Stomach (tissue), 19 donors: ENCODE results near the gene PCMT1. TPM values are rescaled to one million over a fixed set of nuclear protein-coding genes. Genes with fewer than 3 reads are reported as not detected.

Experiments used
- DNase-seq, 2 donors: peaks; one replicate each; pipeline versions ENCODE4 v3.0.0 to v3.0.0-alpha.2; 2013 to 2019
- H3K27ac ChIP-seq, 5 donors: fragments of 200-600 bp in 4 of 5; sonication (generic) in 4 of 5; one replicate each; pipeline ENCODE4 v1.5.1; 2013 to 2019; ENCODE audit warnings: mild to moderate bottlenecking in 1 of 5, moderate library complexity in 1 of 5
- H3K27me3 ChIP-seq, 3 donors: fragments of 200-600 bp; sonication (generic); one replicate each; pipeline ENCODE4 v1.5.1; 2017 to 2019; ENCODE audit warnings: mixed run types in 1 of 3
- H3K36me3 ChIP-seq, 4 donors: fragments of 200-600 bp; sonication (generic); 1 replicate in 3 of 4; 2 replicates in 1 of 4; pipeline ENCODE4 v1.5.1; 2016 to 2019
- H3K4me1 ChIP-seq, 4 donors: fragments of 200-600 bp; sonication (generic); one replicate each; pipeline ENCODE4 v1.5.1; 2016 to 2019
- H3K4me3 ChIP-seq, 4 donors: fragments of 200-600 bp; sonication (generic) in 3 of 4; one replicate each; pipeline ENCODE4 v1.5.1; 2016 to 2019; ENCODE audit warnings: mild to moderate bottlenecking in 1 of 4
- H3K9me3 ChIP-seq, 4 donors: fragments of 200-600 bp; sonication (generic); one replicate each; pipeline ENCODE4 v1.5.1; 2016 to 2019
- EP300 ChIP-seq: sonication (generic); formaldehyde crosslinking; IDR thresholded peaks from one replicate; pipeline ENCODE4 v1.6.1; 2017; ENCODE audit warnings: antibody characterized with exemption
- POLR2A ChIP-seq, 4 donors: fragments of 450-650 bp; IDR thresholded peaks; one replicate each; pipeline ENCODE4 v1.6.1; 2016; ENCODE audit warnings: antibody characterized with exemption in 4 of 4, control low read depth in 2 of 4, mild to moderate bottlenecking in 1 of 4, moderate library complexity in 1 of 4
- POLR2AphosphoS5 ChIP-seq, 3 donors: sonication (generic); formaldehyde crosslinking; IDR thresholded peaks; one replicate each; pipeline ENCODE4 v1.6.1; 2016; ENCODE audit warnings: antibody characterized with exemption in 3 of 3
- WGBS, 5 donors: extraction: QIAGEN DNeasy Blood & Tissue Kit in 3 of 5; methylation state at CpG; one replicate each; pipeline versions ENCODE4 v1.1.5 to v1.1.7; 2013 to 2018; 5-methylcytosine and 5-hydroxymethylcytosine counted together
- intact Hi-C: fragments of 100-400 bp; cut with DNase I; formaldehyde crosslinking; loops from one replicate; pipeline ENCODE4 v1.15.1; 2023; ENCODE audit warnings: low total_unique reads
- long read RNA-seq, 10 donors: transcript quantifications; one replicate each; lab custom pipeline, GENCODE V29; 2026
- polyA plus RNA-seq, 3 donors: library from polyadenylated mRNA; stranded (reverse); fragments of 200-250 nt; gene quantifications; one replicate each; pipeline ENCODE4 v1.2.3, GENCODE V29; 2013
- total RNA-seq, 5 donors: library from RNA; depleted of rRNA; stranded (reverse); fragments of >200 nt; gene quantifications; one replicate each; pipeline versions ENCODE4 v1.1.0 to v1.2.3, GENCODE V29; 2014 to 2016
- TF ChIP-seq, protein P1 (sequence below), 7 experiments: fragments of 450-650 bp in 4 of 7; fragments of 200-600 bp in 3 of 7; sonication (generic) in 3 of 7; IDR thresholded peaks; one replicate each; pipeline ENCODE4 v1.5.1; 2016 to 2019; ENCODE audit warnings: antibody characterized with exemption in 7 of 7, control low read depth in 2 of 7, mild to moderate bottlenecking in 1 of 7
- donor health status: healthy with polysubstance abuse.
- donor health status: Bipolar disorder and iron deficiency.
- donor health status: healthy.

The PCMT1 gene
- 100 to 1,000 TPM in 1 of 5 donors, 10 to 100 TPM in 3, 1 to 10 TPM in 1; 2.6 to 109 (median 78.6) TPM for total RNA-seq
- polyA plus RNA-seq: 10 to 100 TPM; 35.6 to 44.5 (median 42.0) TPM
- long read RNA-seq, donor 1, transcript PCMT1-205 (8 exons, 1,984 nt): major isoform, 7 of 9 reads
- long read RNA-seq, donor 1, partial matches to known transcripts: 0 of 9 reads
- long read RNA-seq, donor 1, other reads (novel, unspliced or antisense): 0 of 9 reads
- long read RNA-seq, donor 2, transcript PCMT1-205 (8 exons, 1,984 nt): major isoform, 10 of 22 reads
- long read RNA-seq, donor 2, transcript PCMT1-203 (8 exons, 1,938 nt): major isoform, 10 of 22 reads
- long read RNA-seq, donor 2, partial matches to known transcripts: 0 of 22 reads
- long read RNA-seq, donor 2, other reads (novel, unspliced or antisense): 0 of 22 reads
- long read RNA-seq, donor 3, transcript PCMT1-205 (8 exons, 1,984 nt): major isoform, 8 of 24 reads
- long read RNA-seq, donor 3, transcript PCMT1-203 (8 exons, 1,938 nt): minor isoform, 7 of 24 reads
- long read RNA-seq, donor 3, partial matches to known transcripts: 8 of 24 reads
- long read RNA-seq, donor 3, other reads (novel, unspliced or antisense): 0 of 24 reads
- long read RNA-seq, donor 4, partial matches to known transcripts: 0 of 4 reads
- long read RNA-seq, donor 4, other reads (novel, unspliced or antisense): 0 of 4 reads
- long read RNA-seq, donor 5, transcript PCMT1-203 (8 exons, 1,938 nt): major isoform, 19 of 34 reads
- long read RNA-seq, donor 5, transcript PCMT1-201 (7 exons, 1,293 nt): minor isoform, 6 of 34 reads
- long read RNA-seq, donor 5, transcript PCMT1-205 (8 exons, 1,984 nt): minor isoform, 9 of 34 reads
- long read RNA-seq, donor 5, partial matches to known transcripts: 0 of 34 reads
- long read RNA-seq, donor 5, other reads (novel, unspliced or antisense): 0 of 34 reads
- long read RNA-seq, donor 6, transcript PCMT1-205 (8 exons, 1,984 nt): minor isoform, 27 of 76 reads
- long read RNA-seq, donor 6, transcript PCMT1-201 (7 exons, 1,293 nt): minor isoform, 14 of 76 reads
- long read RNA-seq, donor 6, transcript PCMT1-203 (8 exons, 1,938 nt): major isoform, 30 of 76 reads
- long read RNA-seq, donor 6, partial matches to known transcripts: 5 of 76 reads
- long read RNA-seq, donor 6, other reads (novel, unspliced or antisense): 0 of 76 reads
- long read RNA-seq, donor 7, transcript PCMT1-205 (8 exons, 1,984 nt): minor isoform, 16 of 37 reads
- long read RNA-seq, donor 7, transcript PCMT1-203 (8 exons, 1,938 nt): major isoform, 17 of 37 reads
- long read RNA-seq, donor 7, partial matches to known transcripts: 0 of 37 reads
- long read RNA-seq, donor 7, other reads (novel, unspliced or antisense): 0 of 37 reads
- long read RNA-seq, donor 8, transcript PCMT1-205 (8 exons, 1,984 nt): minor isoform, 15 of 45 reads
- long read RNA-seq, donor 8, transcript PCMT1-203 (8 exons, 1,938 nt): major isoform, 18 of 45 reads
- long read RNA-seq, donor 8, transcript PCMT1-201 (7 exons, 1,293 nt): minor isoform, 6 of 45 reads
- long read RNA-seq, donor 8, partial matches to known transcripts: 6 of 45 reads
- long read RNA-seq, donor 8, other reads (novel, unspliced or antisense): 0 of 45 reads
- long read RNA-seq, donor 9, transcript PCMT1-205 (8 exons, 1,984 nt): minor isoform, 5 of 31 reads
- long read RNA-seq, donor 9, transcript PCMT1-203 (8 exons, 1,938 nt): major isoform, 18 of 31 reads
- long read RNA-seq, donor 9, transcript PCMT1-201 (7 exons, 1,293 nt): minor isoform, 8 of 31 reads
- long read RNA-seq, donor 9, partial matches to known transcripts: 0 of 31 reads
- long read RNA-seq, donor 9, other reads (novel, unspliced or antisense): 0 of 31 reads
- long read RNA-seq, donor 10, transcript PCMT1-205 (8 exons, 1,984 nt): minor isoform, 6 of 20 reads
- long read RNA-seq, donor 10, transcript PCMT1-203 (8 exons, 1,938 nt): major isoform, 10 of 20 reads
- long read RNA-seq, donor 10, partial matches to known transcripts: 0 of 20 reads
- long read RNA-seq, donor 10, other reads (novel, unspliced or antisense): 0 of 20 reads

DNA sequence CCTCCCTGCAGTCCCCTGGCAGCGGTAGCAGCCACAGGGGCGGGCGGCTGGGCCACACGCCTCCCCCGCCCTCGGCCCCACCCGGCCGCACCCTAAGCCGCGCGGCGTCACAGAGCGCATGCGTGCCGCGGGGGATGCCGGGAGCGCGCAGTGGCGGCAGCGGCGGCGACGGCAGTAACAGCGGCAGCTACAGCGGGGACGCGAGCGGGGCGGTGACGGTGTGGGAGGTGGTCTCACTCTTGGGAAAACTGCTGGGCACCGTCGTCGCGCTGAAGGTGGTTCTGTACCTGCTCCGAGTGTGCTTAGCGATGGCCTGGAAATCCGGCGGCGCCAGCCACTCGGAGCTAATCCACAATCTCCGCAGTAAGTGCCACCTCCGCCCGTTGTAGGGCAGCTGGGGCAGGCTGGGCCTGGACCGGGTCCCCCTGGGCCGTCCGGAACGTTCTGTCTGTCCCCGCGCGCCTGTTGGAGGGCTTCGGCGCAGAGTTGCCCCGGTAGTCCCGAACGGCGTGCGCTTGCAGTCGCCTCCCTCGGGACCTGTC lies at the start of gene PCMT1:
Gene PCMT1 (plus strand): TSS at position 148 of the 542 bp plus-strand sequence. CDS start 161 bp downstream, at position 309.
- Histone ChIP-seq H3K4me3 (peak within 1 kb of the TSS; percentile 85 to 95 (median 94)), H3K36me3 (no peaks in the 10 kb centered on the region), H3K9me3 (no peaks in the 10 kb centered on the region), H3K27ac (peak within 1 kb of the TSS; percentile 91 to 96 (median 94)), H3K27me3 (no peaks in the 10 kb centered on the region), H3K4me1 (peaks cover 8 to 66% (median 46%) of the 10 kb centered on the region in 4 donors)
- intact Hi-C loops: no loop called here
- 0 to 1% (median 0%) methylated on average over 14 to 60 of the region's 60 CpGs for WGBS, 5 donors
- DNase-seq: peak; percentile 93 to 98
- TF ChIP-seq POLR2AphosphoS5 (IDR thresholded peaks at IDR 0.05) (peak; percentile 95 to 98 (median 98)), POLR2A (IDR thresholded peaks at IDR 0.05) (peak in 1 of 4 donors; percentile 47), EP300 (no peak)
- TF ChIP-seq, protein P1, sequence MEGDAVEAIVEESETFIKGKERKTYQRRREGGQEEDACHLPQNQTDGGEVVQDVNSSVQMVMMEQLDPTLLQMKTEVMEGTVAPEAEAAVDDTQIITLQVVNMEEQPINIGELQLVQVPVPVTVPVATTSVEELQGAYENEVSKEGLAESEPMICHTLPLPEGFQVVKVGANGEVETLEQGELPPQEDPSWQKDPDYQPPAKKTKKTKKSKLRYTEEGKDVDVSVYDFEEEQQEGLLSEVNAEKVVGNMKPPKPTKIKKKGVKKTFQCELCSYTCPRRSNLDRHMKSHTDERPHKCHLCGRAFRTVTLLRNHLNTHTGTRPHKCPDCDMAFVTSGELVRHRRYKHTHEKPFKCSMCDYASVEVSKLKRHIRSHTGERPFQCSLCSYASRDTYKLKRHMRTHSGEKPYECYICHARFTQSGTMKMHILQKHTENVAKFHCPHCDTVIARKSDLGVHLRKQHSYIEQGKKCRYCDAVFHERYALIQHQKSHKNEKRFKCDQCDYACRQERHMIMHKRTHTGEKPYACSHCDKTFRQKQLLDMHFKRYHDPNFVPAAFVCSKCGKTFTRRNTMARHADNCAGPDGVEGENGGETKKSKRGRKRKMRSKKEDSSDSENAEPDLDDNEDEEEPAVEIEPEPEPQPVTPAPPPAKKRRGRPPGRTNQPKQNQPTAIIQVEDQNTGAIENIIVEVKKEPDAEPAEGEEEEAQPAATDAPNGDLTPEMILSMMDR (IDR thresholded peaks at IDR 0.05): no peak

DNA sequence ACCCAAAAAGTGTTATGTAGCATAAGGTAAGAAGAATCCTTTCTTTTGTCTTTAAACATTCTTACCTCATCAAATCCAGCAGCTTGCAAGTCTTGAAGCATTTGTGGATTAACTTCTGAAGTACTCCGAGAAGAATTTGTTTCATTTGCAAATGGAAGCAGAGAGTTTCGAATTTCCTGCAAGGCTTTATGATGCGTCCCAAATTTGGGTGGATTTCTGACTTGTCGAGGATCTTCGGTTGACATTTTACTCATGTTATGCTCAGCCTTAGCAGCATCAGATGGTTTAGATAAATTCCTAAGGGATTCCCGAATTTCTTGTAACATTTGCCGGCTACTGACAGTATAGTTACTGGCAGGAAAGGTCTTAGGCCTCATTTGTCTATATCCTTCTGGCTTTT lies 47.8 kb upstream of the PCMT1 start:
- WGBS, 5 donors: 59 to 81% (median 75%) methylated on average over 7 of the region's 7 CpGs
- H3K27me3 ChIP-seq: no peaks in the 10 kb centered on the region
- no peaks in the 10 kb centered on the region for H3K9me3 ChIP-seq
- H3K4me3 ChIP-seq: no peak overlapping the region
- peaks cover 0 to 63% (median 27%) of the 10 kb centered on the region in 4 donors for H3K4me1 ChIP-seq
- H3K27ac ChIP-seq: no peak overlapping the region
- peaks cover 6 to 32% (median 21%) of the 10 kb centered on the region in 4 donors for H3K36me3 ChIP-seq
- intact Hi-C loops: no loop called here
- no peak for DNase-seq
- TF ChIP-seq EP300: no peak
- TF ChIP-seq, protein P1 (IDR thresholded peaks at IDR 0.05): no peak
- TF ChIP-seq POLR2A (IDR thresholded peaks at IDR 0.05): no peak

DNA sequence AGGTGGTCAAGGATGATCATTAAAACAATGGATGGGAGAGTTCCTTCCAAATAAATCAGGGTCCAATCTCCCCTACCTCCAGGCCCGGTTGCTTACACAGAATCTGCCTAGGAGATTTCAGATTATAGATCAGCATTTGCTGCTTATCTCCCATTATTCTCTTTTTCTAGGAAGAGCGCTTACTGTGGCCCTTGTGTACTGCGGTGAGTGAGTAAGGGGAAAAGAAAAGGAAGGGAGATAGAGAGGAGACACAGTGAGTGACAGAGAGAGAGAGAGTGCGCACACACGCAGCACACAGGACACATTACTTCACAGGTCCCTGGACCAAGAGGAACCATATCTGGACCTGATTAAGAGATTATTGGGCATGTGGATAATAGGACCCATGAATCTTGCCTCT lies 37.8 kb upstream of the PCMT1 start:
- H3K27me3 ChIP-seq: no peaks in the 10 kb centered on the region
- TF ChIP-seq POLR2AphosphoS5 (IDR thresholded peaks at IDR 0.05) (no peak), POLR2A (IDR thresholded peaks at IDR 0.05) (no peak), EP300 (no peak)
- TF ChIP-seq, protein P1 (IDR thresholded peaks at IDR 0.05): no peak
- 92 to 96% (median 95%) methylated on average over 5 of the region's 5 CpGs for WGBS, 5 donors
- peaks cover 0 to 6% (median 0%) of the 10 kb centered on the region in 4 donors for H3K36me3 ChIP-seq
- intact Hi-C loops: loop anchor here (10.0 kb wide), 1 partner anchor 167 kb away; the partner anchor contains the start of gene PPIL4
- no peak for DNase-seq
- no peak overlapping the region for H3K27ac ChIP-seq
- H3K4me3 ChIP-seq: no peak overlapping the region
- peaks cover 19 to 85% (median 47%) of the 10 kb centered on the region in 4 donors for H3K4me1 ChIP-seq
- no peaks in the 10 kb centered on the region for H3K9me3 ChIP-seq
